Measurements from ENCODE around the gene HTR6. TPM values are rescaled to one million over a fixed set of nuclear protein-coding genes. Genes with fewer than 3 reads are reported as not detected.

HTR6 gene
- total RNA-seq, 1 experiment from 2014 or later = not detected

DNA sequence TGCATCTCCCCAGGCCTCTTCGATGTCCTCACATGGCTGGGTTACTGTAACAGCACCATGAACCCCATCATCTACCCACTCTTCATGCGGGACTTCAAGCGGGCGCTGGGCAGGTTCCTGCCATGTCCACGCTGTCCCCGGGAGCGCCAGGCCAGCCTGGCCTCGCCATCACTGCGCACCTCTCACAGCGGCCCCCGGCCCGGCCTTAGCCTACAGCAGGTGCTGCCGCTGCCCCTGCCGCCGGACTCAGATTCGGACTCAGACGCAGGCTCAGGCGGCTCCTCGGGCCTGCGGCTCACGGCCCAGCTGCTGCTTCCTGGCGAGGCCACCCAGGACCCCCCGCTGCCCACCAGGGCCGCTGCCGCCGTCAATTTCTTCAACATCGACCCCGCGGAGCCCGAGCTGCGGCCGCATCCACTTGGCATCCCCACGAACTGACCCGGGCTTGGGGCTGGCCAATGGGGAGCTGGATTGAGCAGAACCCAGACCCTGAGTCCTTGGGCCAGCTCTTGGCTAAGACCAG, 14.3 kb downstream of the HTR6 start:
- Histone ChIP-seq H3K79me2 (ENCODE audit: low read depth) (no peaks in the 10 kb centered on the region), H3K27ac (no peak overlapping the region), H3F3A (ENCODE audit: insufficient read depth, low read depth) (no peaks in the 10 kb centered on the region), H3K9me2 (ENCODE audit: insufficient read depth) (no peaks in the 10 kb centered on the region), H3K36me3 (ENCODE audit: low read depth) (no peaks in the 10 kb centered on the region), H3K4me2 (no peak overlapping the region), H3K27me3 (ENCODE audit: insufficient read depth, low read depth) (no peaks in the 10 kb centered on the region), H2AFZ (no peak overlapping the region), H4K20me1 (ENCODE audit: insufficient read depth) (no peaks in the 10 kb centered on the region), H3K4me3 (no peak overlapping the region), H3K4me1 (replicated peaks; ENCODE audit: insufficient read depth) (no peaks in the 10 kb centered on the region), H3K9me3 (ENCODE audit: insufficient read depth, low read depth) (no peaks in the 10 kb centered on the region)
- intact Hi-C loops (cut with micrococcal nuclease; ENCODE audit: unreplicated experiment) = no loop called here
- TF ChIP-seq CTCF (conservative IDR thresholded peaks at IDR 0.05) (no peak), EZH2 (IDR thresholded peaks at IDR 0.05; ENCODE audit: low read depth) (no peak)
- ChIA-PET CTCF (no interaction called here), POLR2A (ENCODE audit: unreplicated experiment) (no interaction called here)
- no TSS peak for BruUV-seq (replicated peaks)
- DNase-seq = no peak

GRCh38 chr1:19679691-19680090, 15.0 kb downstream of the HTR6 start:
- Histone ChIP-seq H3K9me3 (ENCODE audit: insufficient read depth, low read depth) (no peaks in the 10 kb centered on the region), H3K4me3 (no peak overlapping the region), H3K4me1 (replicated peaks; ENCODE audit: insufficient read depth) (no peaks in the 10 kb centered on the region), H3F3A (ENCODE audit: insufficient read depth, low read depth) (no peaks in the 10 kb centered on the region), H3K36me3 (ENCODE audit: low read depth) (no peaks in the 10 kb centered on the region), H3K27me3 (ENCODE audit: insufficient read depth, low read depth) (no peaks in the 10 kb centered on the region), H3K9me2 (ENCODE audit: insufficient read depth) (no peaks in the 10 kb centered on the region), H4K20me1 (ENCODE audit: insufficient read depth) (no peaks in the 10 kb centered on the region), H3K4me2 (no peak overlapping the region), H3K27ac (no peak overlapping the region), H2AFZ (no peak overlapping the region), H3K79me2 (ENCODE audit: low read depth) (no peaks in the 10 kb centered on the region)
- intact Hi-C loops (cut with micrococcal nuclease; ENCODE audit: unreplicated experiment) = no loop called here
- BruUV-seq (replicated peaks) = no TSS peak
- DNase-seq = no peak
- ChIA-PET POLR2A (ENCODE audit: unreplicated experiment) (no interaction called here), CTCF (no interaction called here)
- TF ChIP-seq EZH2 (IDR thresholded peaks at IDR 0.05; ENCODE audit: low read depth) = no peak
- TF ChIP-seq CTCF (conservative IDR thresholded peaks at IDR 0.05) = no peak

- Histone ChIP-seq H3K27ac (no peak overlapping the region), H3K79me2 (ENCODE audit: low read depth) (no peaks in the 10 kb centered on the region), H4K20me1 (ENCODE audit: insufficient read depth) (no peaks in the 10 kb centered on the region), H2AFZ (no peak overlapping the region), H3K27me3 (ENCODE audit: insufficient read depth, low read depth) (no peaks in the 10 kb centered on the region), H3K9me2 (ENCODE audit: insufficient read depth) (no peaks in the 10 kb centered on the region), H3K4me2 (no peak overlapping the region), H3K9me3 (ENCODE audit: insufficient read depth, low read depth) (no peaks in the 10 kb centered on the region), H3K36me3 (ENCODE audit: low read depth) (no peaks in the 10 kb centered on the region), H3K4me3 (no peak overlapping the region), H3K4me1 (replicated peaks; ENCODE audit: insufficient read depth) (no peaks in the 10 kb centered on the region), H3F3A (ENCODE audit: insufficient read depth, low read depth) (no peaks in the 10 kb centered on the region)
- no peak for DNase-seq
- intact Hi-C loops (cut with micrococcal nuclease; ENCODE audit: unreplicated experiment) = no loop called here
- ChIA-PET CTCF (interaction anchor here (0.7 kb wide), 1 partner anchor 237 kb away, joined by 11 read pairs; no protein-coding TSS in a partner anchor), POLR2A (ENCODE audit: unreplicated experiment) (no interaction called here)
- no TSS peak for BruUV-seq (replicated peaks)
- TF ChIP-seq EZH2 (IDR thresholded peaks at IDR 0.05; ENCODE audit: low read depth) (no peak), CTCF (conservative IDR thresholded peaks at IDR 0.05) (no peak)
Measured at GRCh38 chr1:19680644-19681043, 16.0 kb downstream of the HTR6 start.

All from PC-9 (cell line).